Measurements from ENCODE around the gene ANO7.

ANO7 gene

DNA sequence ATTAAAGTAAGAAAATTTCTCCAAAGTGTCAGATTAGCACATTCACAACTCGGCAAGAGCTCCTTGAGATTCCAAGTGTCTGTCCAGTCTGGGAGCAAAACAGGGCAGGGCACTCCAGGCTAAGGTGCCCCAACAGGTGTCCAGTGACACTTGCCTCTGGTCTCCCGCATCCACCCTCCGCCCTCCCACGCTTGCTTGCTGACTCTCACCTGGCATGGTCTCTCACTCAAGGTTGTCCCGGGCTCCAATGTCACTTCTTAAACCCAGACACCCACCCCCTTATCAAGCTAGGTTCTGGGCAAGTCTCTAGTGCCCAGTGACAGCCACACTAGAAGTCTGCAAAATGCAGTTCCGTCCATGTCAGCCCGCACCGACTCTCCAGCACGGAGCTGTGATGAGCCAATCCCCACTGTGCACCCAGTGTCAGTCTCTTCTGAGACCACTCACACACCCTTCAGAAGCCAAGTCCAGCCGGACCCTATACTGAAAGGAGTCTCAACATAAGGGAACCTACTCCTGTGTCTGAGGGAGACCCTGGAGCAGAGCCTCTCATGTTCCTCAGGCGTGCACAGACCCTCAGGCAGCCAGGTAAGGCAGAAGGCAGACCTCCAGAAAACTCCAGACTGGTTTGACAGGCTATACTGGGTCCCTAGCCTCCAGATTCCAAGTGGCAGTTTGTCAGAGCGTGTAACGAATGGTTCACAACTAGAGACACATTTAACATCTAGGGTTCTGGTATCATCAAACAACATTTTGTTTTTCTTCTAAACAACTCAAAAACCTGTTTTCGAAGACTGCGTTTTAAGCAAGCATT is 81.4 kb downstream of the ANO7 start:
- no peak for TF ChIP-seq TAF1 (IDR thresholded peaks at IDR 0.05; ENCODE audit: borderline replicate concordance, insufficient read depth, low read length)
- TF ChIP-seq FOXP2 (optimal IDR thresholded peaks at IDR 0.05; ENCODE audit: borderline replicate concordance, extremely low read depth, extremely low read length, insufficient read depth) = no peak
- TF ChIP-seq, protein P1, sequence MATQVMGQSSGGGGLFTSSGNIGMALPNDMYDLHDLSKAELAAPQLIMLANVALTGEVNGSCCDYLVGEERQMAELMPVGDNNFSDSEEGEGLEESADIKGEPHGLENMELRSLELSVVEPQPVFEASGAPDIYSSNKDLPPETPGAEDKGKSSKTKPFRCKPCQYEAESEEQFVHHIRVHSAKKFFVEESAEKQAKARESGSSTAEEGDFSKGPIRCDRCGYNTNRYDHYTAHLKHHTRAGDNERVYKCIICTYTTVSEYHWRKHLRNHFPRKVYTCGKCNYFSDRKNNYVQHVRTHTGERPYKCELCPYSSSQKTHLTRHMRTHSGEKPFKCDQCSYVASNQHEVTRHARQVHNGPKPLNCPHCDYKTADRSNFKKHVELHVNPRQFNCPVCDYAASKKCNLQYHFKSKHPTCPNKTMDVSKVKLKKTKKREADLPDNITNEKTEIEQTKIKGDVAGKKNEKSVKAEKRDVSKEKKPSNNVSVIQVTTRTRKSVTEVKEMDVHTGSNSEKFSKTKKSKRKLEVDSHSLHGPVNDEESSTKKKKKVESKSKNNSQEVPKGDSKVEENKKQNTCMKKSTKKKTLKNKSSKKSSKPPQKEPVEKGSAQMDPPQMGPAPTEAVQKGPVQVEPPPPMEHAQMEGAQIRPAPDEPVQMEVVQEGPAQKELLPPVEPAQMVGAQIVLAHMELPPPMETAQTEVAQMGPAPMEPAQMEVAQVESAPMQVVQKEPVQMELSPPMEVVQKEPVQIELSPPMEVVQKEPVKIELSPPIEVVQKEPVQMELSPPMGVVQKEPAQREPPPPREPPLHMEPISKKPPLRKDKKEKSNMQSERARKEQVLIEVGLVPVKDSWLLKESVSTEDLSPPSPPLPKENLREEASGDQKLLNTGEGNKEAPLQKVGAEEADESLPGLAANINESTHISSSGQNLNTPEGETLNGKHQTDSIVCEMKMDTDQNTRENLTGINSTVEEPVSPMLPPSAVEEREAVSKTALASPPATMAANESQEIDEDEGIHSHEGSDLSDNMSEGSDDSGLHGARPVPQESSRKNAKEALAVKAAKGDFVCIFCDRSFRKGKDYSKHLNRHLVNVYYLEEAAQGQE (IDR thresholded peaks at IDR 0.05; ENCODE audit: insufficient read depth in 1 of 2, low read depth in 2 of 2, low read length in 2 of 2) = no peak
- TF ChIP-seq POLR2AphosphoS5 (IDR thresholded peaks at IDR 0.05; ENCODE audit: low read depth, low read length) = no peak
- TF ChIP-seq SIN3A (IDR thresholded peaks at IDR 0.05; ENCODE audit: borderline replicate concordance, insufficient read depth, low read length) = no peak

DNA sequence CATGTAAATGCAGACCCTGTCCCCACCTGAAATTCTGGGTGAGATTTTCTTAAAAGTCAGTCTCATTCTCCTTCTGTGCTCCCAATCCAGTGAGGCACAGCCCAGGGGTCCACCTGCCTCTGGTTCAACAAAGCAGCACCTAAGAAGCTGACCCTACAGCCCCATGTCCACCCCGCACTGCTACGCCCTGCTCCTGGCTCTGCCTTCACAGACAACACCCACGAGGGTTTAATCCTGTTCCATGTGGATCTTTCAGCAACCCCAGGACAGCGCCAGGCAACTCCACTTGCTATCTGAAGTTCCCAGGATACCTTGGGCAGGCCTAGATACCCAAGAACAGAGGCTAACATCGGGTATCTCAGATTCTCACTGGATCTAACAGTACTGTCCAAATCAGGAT is 82.1 kb downstream of the ANO7 start:
- TF ChIP-seq POLR2AphosphoS5 (IDR thresholded peaks at IDR 0.05; ENCODE audit: low read depth, low read length) (no peak), TAF1 (IDR thresholded peaks at IDR 0.05; ENCODE audit: borderline replicate concordance, insufficient read depth, low read length) (no peak), FOXP2 (optimal IDR thresholded peaks at IDR 0.05; ENCODE audit: borderline replicate concordance, extremely low read depth, extremely low read length, insufficient read depth) (no peak), SIN3A (IDR thresholded peaks at IDR 0.05; ENCODE audit: borderline replicate concordance, insufficient read depth, low read length) (no peak)
- TF ChIP-seq, protein P1 (IDR thresholded peaks at IDR 0.05; ENCODE audit: insufficient read depth in 1 of 2, low read depth in 2 of 2, low read length in 2 of 2) = no peak

DNA sequence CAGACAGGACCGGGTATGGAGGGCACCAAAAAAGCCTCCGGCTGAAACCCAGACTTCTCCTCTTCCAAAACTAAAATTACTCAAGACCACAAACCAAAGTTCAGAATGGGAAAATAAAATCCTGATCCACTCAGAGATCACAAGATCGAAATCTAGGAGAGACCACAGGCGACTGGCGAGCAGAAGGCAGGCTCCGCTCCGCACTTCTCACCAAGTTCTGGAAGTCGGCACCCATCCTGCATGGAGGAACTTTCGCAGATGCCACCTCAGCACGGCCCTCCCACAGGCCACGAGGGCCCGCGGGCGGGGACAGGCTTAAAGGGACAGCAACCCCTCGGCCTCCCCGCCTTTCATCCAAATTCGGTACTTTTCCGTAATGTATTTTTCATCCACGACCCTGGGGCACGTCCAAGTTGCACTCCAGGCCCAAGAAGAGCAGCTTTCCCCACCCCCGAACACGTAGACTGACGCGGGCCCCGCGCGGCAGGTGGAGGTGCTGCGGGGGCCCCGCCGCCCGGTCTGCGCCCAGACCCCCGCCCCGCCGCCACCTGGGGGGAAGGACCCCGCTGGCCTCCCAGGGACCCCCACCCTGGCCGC is 83.3 kb downstream of the ANO7 start:
- TF ChIP-seq, protein P1 (IDR thresholded peaks at IDR 0.05; ENCODE audit: insufficient read depth in 1 of 2, low read depth in 2 of 2, low read length in 2 of 2) = no peak
- TF ChIP-seq POLR2AphosphoS5 (IDR thresholded peaks at IDR 0.05; ENCODE audit: low read depth, low read length) = peak; percentile 38; the same call in 1 of the 2 replicates
- TF ChIP-seq SIN3A (IDR thresholded peaks at IDR 0.05; ENCODE audit: borderline replicate concordance, insufficient read depth, low read length) = no peak
- TF ChIP-seq TAF1 (IDR thresholded peaks at IDR 0.05; ENCODE audit: borderline replicate concordance, insufficient read depth, low read length) = no peak
- TF ChIP-seq FOXP2 (optimal IDR thresholded peaks at IDR 0.05; ENCODE audit: borderline replicate concordance, extremely low read depth, extremely low read length, insufficient read depth) = no peak

DNA sequence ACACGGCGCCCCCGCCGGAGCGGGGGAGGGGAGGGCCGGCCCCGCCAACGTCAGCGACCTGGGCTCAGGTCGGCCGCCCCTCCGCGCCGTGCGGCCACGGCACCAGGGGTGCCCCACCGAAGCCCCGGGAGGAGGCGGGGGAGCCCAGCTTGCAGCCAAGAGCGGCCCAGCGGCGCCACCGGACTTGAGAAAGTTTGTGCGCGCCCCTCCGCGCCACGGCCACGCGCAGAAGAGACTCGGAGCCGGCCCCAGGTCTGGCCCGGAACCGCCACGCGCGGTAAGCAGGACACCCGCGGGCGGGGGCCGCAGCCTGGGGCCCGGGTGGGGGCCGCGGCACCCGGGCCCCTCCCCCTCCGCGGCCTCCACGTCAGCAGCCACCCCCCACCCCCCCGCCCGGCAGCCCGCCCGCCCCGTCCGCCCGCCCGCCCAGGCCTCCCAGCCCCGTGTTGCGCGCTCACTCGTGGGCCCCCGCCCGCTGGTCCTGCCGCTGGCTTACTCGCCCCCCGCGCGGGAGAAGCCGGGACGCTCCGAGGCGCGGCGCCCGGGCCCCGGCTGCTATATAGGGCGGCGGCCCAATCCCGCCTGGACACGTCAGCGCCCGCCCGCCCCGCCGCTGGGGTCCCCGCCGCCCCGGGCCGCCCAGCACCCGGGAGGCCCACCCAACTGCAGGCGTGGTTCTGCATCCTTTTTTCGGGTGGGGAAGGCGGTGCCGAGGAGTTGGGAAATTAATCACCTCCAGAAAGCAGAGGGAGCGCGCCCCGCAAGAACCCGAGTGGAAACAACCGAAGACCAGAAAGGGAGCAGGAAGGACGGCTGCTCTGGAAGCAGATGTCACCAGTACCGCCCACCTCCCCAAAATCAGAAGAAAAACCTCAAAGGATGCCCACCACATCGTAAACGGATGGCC is 84.1 kb downstream of the ANO7 start:
- 0 out of 2 replicates have a peak, but pooled peaks have one; percentile 19 for TF ChIP-seq TAF1 (IDR thresholded peaks at IDR 0.05; ENCODE audit: borderline replicate concordance, insufficient read depth, low read length)
- no peak for TF ChIP-seq SIN3A (IDR thresholded peaks at IDR 0.05; ENCODE audit: borderline replicate concordance, insufficient read depth, low read length)
- peak; percentile 38; the same call in 1 of the 2 replicates for TF ChIP-seq POLR2AphosphoS5 (IDR thresholded peaks at IDR 0.05; ENCODE audit: low read depth, low read length)
